ENCODE results near the gene MALRD1. TPM values are rescaled to one million over a fixed set of nuclear protein-coding genes. Genes with fewer than 3 reads are reported as not detected.
"Not testable (repeated sequence)": the region's sequence is repeated elsewhere in the genome, so short reads cannot be mapped to it uniquely, and the experiment has no call there.

Gene MALRD1
- total and polyA plus RNA-seq, 4 donors = 1.4 to 7.5 (median 3.3) TPM

- Histone ChIP-seq H3K4me1 (ENCODE audit: control insufficient read depth, insufficient read depth, low read length) (no peaks in the 10 kb centered on the region), H3K27me3 (ENCODE audit: control insufficient read depth, insufficient read depth, low read length) (no peaks in the 10 kb centered on the region), H3K36me3 (ENCODE audit: control insufficient read depth, insufficient read depth, low read length) (no peaks in the 10 kb centered on the region), H3K9me3 (ENCODE audit: control insufficient read depth, insufficient read depth, low read length) (no peaks in the 10 kb centered on the region), H3K4me3 (ENCODE audit: low read depth, low read length) (no peak overlapping the region), H3K27ac (ENCODE audit: low read depth, low read length) (no peak overlapping the region)
- no CpG with 5 or more reads among the region's 1 CpG for WGBS (ENCODE audit: insufficient coverage)
- no peak for DNase-seq (ENCODE audit: low read depth in 4 of 6, low spot score in 6 of 6)
Measured at GRCh38 chr10:19762026-19762425, 713.4 kb downstream of the MALRD1 start.

- H3K4me1 ChIP-seq (ENCODE audit: control insufficient read depth, insufficient read depth, low read length) = no peaks in the 10 kb centered on the region
- H3K27ac ChIP-seq (ENCODE audit: low read depth, low read length) = no peak overlapping the region
- no peaks in the 10 kb centered on the region for H3K9me3 ChIP-seq (ENCODE audit: control insufficient read depth, insufficient read depth, low read length)
- WGBS (ENCODE audit: insufficient coverage) = no CpG with 5 or more reads among the region's 1 CpG
- no peak overlapping the region for H3K4me3 ChIP-seq (ENCODE audit: low read depth, low read length)
- H3K27me3 ChIP-seq (ENCODE audit: control insufficient read depth, insufficient read depth, low read length) = no peaks in the 10 kb centered on the region
- no peak for DNase-seq (ENCODE audit: low read depth in 4 of 6, low spot score in 6 of 6)
- H3K36me3 ChIP-seq (ENCODE audit: control insufficient read depth, insufficient read depth, low read length) = no peaks in the 10 kb centered on the region
Measured at GRCh38 chr10:19764111-19764510, 715.5 kb downstream of the MALRD1 start.

GRCh38 chr10:19767876-19768275, 719.3 kb downstream of the MALRD1 start:
- Histone ChIP-seq H3K4me3 (ENCODE audit: low read depth, low read length) (no peak overlapping the region), H3K27me3 (ENCODE audit: control insufficient read depth, insufficient read depth, low read length) (no peaks in the 10 kb centered on the region), H3K4me1 (ENCODE audit: control insufficient read depth, insufficient read depth, low read length) (no peaks in the 10 kb centered on the region), H3K27ac (ENCODE audit: low read depth, low read length) (no peak overlapping the region), H3K36me3 (ENCODE audit: control insufficient read depth, insufficient read depth, low read length) (no peaks in the 10 kb centered on the region), H3K9me3 (ENCODE audit: control insufficient read depth, insufficient read depth, low read length) (no peaks in the 10 kb centered on the region)
- 52% methylated on average over 5 of the region's 7 CpGs for WGBS (ENCODE audit: insufficient coverage)
- DNase-seq (ENCODE audit: low read depth in 4 of 6, low spot score in 6 of 6) = no peak

- H3K4me1 ChIP-seq (ENCODE audit: control insufficient read depth, insufficient read depth, low read length); H3K27ac ChIP-seq (ENCODE audit: low read depth, low read length); H3K9me3 ChIP-seq (ENCODE audit: control insufficient read depth, insufficient read depth, low read length); H3K36me3 ChIP-seq (ENCODE audit: control insufficient read depth, insufficient read depth, low read length); H3K4me3 ChIP-seq (ENCODE audit: low read depth, low read length); DNase-seq (ENCODE audit: low read depth in 4 of 6, low spot score in 6 of 6); H3K27me3 ChIP-seq (ENCODE audit: control insufficient read depth, insufficient read depth, low read length): not testable (repeated sequence)
- 55% methylated on average over 1 of the region's 3 CpGs for WGBS (ENCODE audit: insufficient coverage)
Measured at GRCh38 chr10:19769826-19770225, 721.2 kb downstream of the MALRD1 start.

GRCh38 chr10:19772972-19773371, 724.4 kb downstream of the MALRD1 start:
- Histone ChIP-seq H3K36me3 (ENCODE audit: control insufficient read depth, insufficient read depth, low read length) (no peaks in the 10 kb centered on the region), H3K27me3 (ENCODE audit: control insufficient read depth, insufficient read depth, low read length) (no peaks in the 10 kb centered on the region), H3K27ac (ENCODE audit: low read depth, low read length) (no peak overlapping the region), H3K9me3 (ENCODE audit: control insufficient read depth, insufficient read depth, low read length) (no peaks in the 10 kb centered on the region), H3K4me3 (ENCODE audit: low read depth, low read length) (no peak overlapping the region), H3K4me1 (ENCODE audit: control insufficient read depth, insufficient read depth, low read length) (no peaks in the 10 kb centered on the region)
- no CpG with 5 or more reads among the region's 2 CpGs for WGBS (ENCODE audit: insufficient coverage)
- no peak for DNase-seq (ENCODE audit: low read depth in 4 of 6, low spot score in 6 of 6)

- DNase-seq (ENCODE audit: low read depth in 4 of 6, low spot score in 6 of 6) = peak in 1 of 6 donors; percentile 9
- H3K27ac ChIP-seq (ENCODE audit: low read depth, low read length) = no peak overlapping the region
- 86% methylated on average over 1 of the region's 2 CpGs for WGBS (ENCODE audit: insufficient coverage)
- no peaks in the 10 kb centered on the region for H3K9me3 ChIP-seq (ENCODE audit: control insufficient read depth, insufficient read depth, low read length)
- no peaks in the 10 kb centered on the region for H3K27me3 ChIP-seq (ENCODE audit: control insufficient read depth, insufficient read depth, low read length)
- H3K4me1 ChIP-seq (ENCODE audit: control insufficient read depth, insufficient read depth, low read length) = no peaks in the 10 kb centered on the region
- no peaks in the 10 kb centered on the region for H3K36me3 ChIP-seq (ENCODE audit: control insufficient read depth, insufficient read depth, low read length)
- H3K4me3 ChIP-seq (ENCODE audit: low read depth, low read length) = no peak overlapping the region
Measured at GRCh38 chr10:19775296-19775695, 726.7 kb downstream of the MALRD1 start.

- no peaks in the 10 kb centered on the region for H3K36me3 ChIP-seq (ENCODE audit: control insufficient read depth, insufficient read depth, low read length)
- DNase-seq (ENCODE audit: low read depth in 4 of 6, low spot score in 6 of 6) = peak in 1 of 6 donors; percentile 53
- H3K27me3 ChIP-seq (ENCODE audit: control insufficient read depth, insufficient read depth, low read length) = no peaks in the 10 kb centered on the region
- H3K9me3 ChIP-seq (ENCODE audit: control insufficient read depth, insufficient read depth, low read length) = no peaks in the 10 kb centered on the region
- H3K27ac ChIP-seq (ENCODE audit: low read depth, low read length) = no peak overlapping the region
- no CpG with 5 or more reads among the region's 2 CpGs for WGBS (ENCODE audit: insufficient coverage)
- no peaks in the 10 kb centered on the region for H3K4me1 ChIP-seq (ENCODE audit: control insufficient read depth, insufficient read depth, low read length)
- no peak overlapping the region for H3K4me3 ChIP-seq (ENCODE audit: low read depth, low read length)
Measured at GRCh38 chr10:19777806-19778205, 729.2 kb downstream of the MALRD1 start.

GRCh38 chr10:19778996-19779395, 730.4 kb downstream of the MALRD1 start:
- no CpG with 5 or more reads among the region's 2 CpGs for WGBS (ENCODE audit: insufficient coverage)
- Histone ChIP-seq H3K27me3 (ENCODE audit: control insufficient read depth, insufficient read depth, low read length) (no peaks in the 10 kb centered on the region), H3K4me3 (ENCODE audit: low read depth, low read length) (no peak overlapping the region), H3K9me3 (ENCODE audit: control insufficient read depth, insufficient read depth, low read length) (no peaks in the 10 kb centered on the region), H3K4me1 (ENCODE audit: control insufficient read depth, insufficient read depth, low read length) (no peaks in the 10 kb centered on the region), H3K27ac (ENCODE audit: low read depth, low read length) (no peak overlapping the region), H3K36me3 (ENCODE audit: control insufficient read depth, insufficient read depth, low read length) (no peaks in the 10 kb centered on the region)
- DNase-seq (ENCODE audit: low read depth in 4 of 6, low spot score in 6 of 6) = no peak

- H3K27ac ChIP-seq (ENCODE audit: low read depth, low read length) = no peak overlapping the region
- no peak overlapping the region for H3K4me3 ChIP-seq (ENCODE audit: low read depth, low read length)
- H3K36me3 ChIP-seq (ENCODE audit: control insufficient read depth, insufficient read depth, low read length) = no peaks in the 10 kb centered on the region
- H3K27me3 ChIP-seq (ENCODE audit: control insufficient read depth, insufficient read depth, low read length) = no peaks in the 10 kb centered on the region
- no peaks in the 10 kb centered on the region for H3K4me1 ChIP-seq (ENCODE audit: control insufficient read depth, insufficient read depth, low read length)
- DNase-seq (ENCODE audit: low read depth in 4 of 6, low spot score in 6 of 6) = no peak
- 70% methylated on average over 1 of the region's 6 CpGs for WGBS (ENCODE audit: insufficient coverage)
- no peaks in the 10 kb centered on the region for H3K9me3 ChIP-seq (ENCODE audit: control insufficient read depth, insufficient read depth, low read length)
Measured at GRCh38 chr10:19782430-19783089, 734.0 kb downstream of the MALRD1 start.

GRCh38 chr10:19783721-19784120, 735.1 kb downstream of the MALRD1 start:
- Histone ChIP-seq H3K27ac (ENCODE audit: low read depth, low read length) (no peak overlapping the region), H3K36me3 (ENCODE audit: control insufficient read depth, insufficient read depth, low read length) (no peaks in the 10 kb centered on the region), H3K4me1 (ENCODE audit: control insufficient read depth, insufficient read depth, low read length) (no peaks in the 10 kb centered on the region), H3K4me3 (ENCODE audit: low read depth, low read length) (no peak overlapping the region), H3K27me3 (ENCODE audit: control insufficient read depth, insufficient read depth, low read length) (no peaks in the 10 kb centered on the region), H3K9me3 (ENCODE audit: control insufficient read depth, insufficient read depth, low read length) (no peaks in the 10 kb centered on the region)
- DNase-seq (ENCODE audit: low read depth in 4 of 6, low spot score in 6 of 6) = no peak
- WGBS (ENCODE audit: insufficient coverage) = no CpG with 5 or more reads among the region's 4 CpGs
